Thyroid gland (tissue), 4 donors: ENCODE results near the gene ST6GALNAC5.

Experiments
- POLR2A ChIP-seq, 2 donors: fragments of 450-650 bp; IDR thresholded peaks; one replicate each; pipeline ENCODE4 v1.6.1; 2017; ENCODE audit warnings: antibody characterized with exemption in 2 of 2, mild to moderate bottlenecking in 2 of 2, moderate library complexity in 1 of 2
- TF ChIP-seq, protein P1 (sequence below), 6 experiments: fragments of 200-600 bp in 3 of 6; fragments of 450-650 bp in 3 of 6; sonication (generic) in 3 of 6; IDR thresholded peaks; one replicate each; pipeline ENCODE4 v1.5.1; 2016 to 2019; ENCODE audit warnings: antibody characterized with exemption in 6 of 6, mild to moderate bottlenecking in 2 of 6, inconsistent platforms in 1 of 6, moderate library complexity in 1 of 6

DNA sequence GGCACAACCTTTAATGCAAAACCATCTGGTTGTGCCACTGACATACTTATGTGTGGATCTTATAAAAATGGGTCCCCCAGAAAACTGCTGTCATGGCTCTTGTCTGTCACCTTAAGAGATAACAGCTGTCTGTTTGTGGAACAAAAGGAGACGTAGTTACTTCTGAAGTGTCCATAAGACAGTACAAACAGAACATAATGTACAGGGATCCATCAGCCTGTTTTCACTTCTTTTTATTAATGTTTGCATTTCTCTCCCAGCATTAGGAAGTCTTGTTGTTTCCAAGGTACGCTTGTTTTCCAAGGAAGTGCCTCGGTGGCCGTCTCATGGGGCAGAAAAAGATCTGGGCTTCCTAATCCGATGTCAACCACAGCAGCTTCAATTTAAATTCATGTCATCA, 11.2 kb upstream of the ST6GALNAC5 start:
- TF ChIP-seq, protein P1, sequence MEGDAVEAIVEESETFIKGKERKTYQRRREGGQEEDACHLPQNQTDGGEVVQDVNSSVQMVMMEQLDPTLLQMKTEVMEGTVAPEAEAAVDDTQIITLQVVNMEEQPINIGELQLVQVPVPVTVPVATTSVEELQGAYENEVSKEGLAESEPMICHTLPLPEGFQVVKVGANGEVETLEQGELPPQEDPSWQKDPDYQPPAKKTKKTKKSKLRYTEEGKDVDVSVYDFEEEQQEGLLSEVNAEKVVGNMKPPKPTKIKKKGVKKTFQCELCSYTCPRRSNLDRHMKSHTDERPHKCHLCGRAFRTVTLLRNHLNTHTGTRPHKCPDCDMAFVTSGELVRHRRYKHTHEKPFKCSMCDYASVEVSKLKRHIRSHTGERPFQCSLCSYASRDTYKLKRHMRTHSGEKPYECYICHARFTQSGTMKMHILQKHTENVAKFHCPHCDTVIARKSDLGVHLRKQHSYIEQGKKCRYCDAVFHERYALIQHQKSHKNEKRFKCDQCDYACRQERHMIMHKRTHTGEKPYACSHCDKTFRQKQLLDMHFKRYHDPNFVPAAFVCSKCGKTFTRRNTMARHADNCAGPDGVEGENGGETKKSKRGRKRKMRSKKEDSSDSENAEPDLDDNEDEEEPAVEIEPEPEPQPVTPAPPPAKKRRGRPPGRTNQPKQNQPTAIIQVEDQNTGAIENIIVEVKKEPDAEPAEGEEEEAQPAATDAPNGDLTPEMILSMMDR (IDR thresholded peaks at IDR 0.05): no peak
- TF ChIP-seq POLR2A (IDR thresholded peaks at IDR 0.05): no peak
